HK-2 (cell line): ENCODE results near the gene BBC3.
A peak's percentile ranks its signal among the peaks of the same experiment; 100 is the strongest.

Experiments
- DNase-seq: peaks from one replicate; pipeline ENCODE4 v3.0.0-alpha.2; 2018; ENCODE audit not compliant: unreplicated experiment

BBC3 gene

DNA sequence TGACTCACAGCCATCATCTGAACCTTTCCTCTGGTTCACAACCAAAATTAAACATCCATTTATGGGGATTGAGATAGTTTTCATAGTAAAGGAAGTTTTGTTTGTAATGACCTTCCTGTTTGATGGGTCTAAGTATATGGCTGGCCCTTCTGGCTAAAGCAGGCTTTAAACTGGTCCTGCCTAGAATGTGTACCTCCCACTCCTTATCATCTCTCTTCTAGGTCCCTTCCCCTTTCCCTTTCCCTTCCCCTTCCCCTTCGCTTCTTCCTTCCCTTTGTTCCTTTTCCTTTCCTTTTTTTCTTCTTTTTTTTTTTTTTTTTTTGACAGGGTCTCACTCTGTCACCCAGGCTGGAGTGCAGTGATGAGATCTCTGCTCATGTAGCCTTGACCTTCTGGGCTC, 35.6 kb downstream of the BBC3 start:
- DNase-seq: no peak

DNA sequence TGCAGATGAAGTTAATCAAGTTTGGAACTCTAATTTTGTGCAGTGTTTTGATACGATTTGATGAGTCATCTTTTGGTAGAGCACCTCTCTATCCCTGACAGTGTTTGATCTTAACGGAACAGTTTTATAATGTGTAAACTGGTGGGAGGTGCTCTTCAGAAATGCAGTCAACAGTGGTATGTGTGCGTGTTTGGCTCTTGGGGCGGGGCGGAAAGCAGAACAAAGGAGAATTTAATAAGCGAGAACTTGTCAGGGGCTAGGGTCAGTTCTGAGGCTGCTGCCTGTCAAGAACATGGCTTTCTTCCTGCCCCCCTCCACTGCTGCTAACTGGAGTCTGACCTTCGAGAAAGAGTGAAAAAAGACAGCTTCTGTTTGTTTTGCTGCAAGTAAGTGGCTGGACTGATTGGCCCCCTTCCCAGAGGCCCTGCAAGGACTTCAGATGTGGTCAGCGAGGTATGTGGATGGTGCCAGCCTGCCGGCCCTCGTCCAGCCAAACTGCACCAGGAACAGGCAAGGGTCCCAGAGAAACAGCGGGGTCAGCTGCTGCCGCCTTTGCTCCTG, 40.8 kb downstream of the BBC3 start:
- peak; percentile 74 for DNase-seq

DNA sequence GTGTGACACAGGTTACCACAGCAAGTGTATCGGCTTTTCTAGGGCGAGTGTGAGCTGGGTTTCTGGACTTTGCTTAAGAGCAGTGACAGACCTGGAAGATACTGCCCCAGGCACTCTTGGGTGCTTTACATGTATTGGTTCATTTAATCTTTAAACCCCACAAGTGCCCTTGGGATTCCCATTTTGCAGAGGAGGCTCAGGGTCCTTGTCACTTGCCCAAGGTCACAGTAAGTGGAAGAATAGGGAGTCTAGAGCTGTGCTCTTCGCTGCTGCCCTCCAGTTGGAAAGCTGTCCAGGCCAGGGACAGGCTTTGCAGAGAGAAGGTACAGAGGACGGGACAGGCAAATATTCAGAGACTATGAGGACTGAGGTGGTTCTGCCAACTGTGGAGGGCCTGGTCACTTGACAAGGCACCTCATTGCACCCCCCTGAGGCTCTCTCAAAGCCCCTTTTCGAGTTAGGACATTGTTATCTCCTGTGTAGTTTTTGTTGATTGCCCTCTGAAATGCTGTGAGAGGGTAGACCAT, 42.4 kb downstream of the BBC3 start:
- DNase-seq: no peak

DNA sequence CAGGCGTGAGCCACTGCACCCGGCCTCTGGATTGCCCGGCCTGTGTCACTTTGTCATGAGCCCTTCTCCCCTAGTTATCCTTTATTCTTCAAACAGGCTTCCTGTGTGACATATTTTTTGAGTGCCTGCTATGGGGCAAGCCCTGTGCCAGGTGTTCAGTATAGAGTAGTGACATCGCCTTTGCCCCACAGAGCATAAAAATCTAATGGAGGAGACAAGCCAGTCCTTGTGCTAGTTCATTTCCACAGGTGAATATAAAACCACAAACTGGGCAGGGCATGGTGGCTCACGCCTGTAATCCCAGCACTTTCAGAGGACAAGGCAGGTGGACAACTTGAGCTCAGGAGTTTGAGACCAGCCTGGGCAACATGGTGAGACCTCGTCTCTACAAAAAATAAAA, 43.2 kb downstream of the BBC3 start:
- DNase-seq: no peak

DNA sequence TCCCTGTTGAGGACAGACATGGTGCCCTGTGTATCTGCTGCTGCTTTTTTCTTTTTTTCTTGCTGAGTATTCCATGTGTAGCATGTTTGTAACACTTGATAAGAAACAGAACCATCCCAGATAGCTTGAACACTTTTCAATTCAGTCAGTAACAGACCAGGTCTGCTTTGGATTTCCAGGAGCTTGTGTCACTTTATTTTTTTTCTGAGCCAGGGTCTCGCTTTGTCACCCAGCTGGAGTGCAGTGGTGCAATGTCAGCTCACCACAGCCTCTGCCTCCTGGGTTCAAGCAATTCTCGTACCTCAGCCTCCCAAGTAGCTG, 43.7 kb downstream of the BBC3 start:
- no peak for DNase-seq

DNA sequence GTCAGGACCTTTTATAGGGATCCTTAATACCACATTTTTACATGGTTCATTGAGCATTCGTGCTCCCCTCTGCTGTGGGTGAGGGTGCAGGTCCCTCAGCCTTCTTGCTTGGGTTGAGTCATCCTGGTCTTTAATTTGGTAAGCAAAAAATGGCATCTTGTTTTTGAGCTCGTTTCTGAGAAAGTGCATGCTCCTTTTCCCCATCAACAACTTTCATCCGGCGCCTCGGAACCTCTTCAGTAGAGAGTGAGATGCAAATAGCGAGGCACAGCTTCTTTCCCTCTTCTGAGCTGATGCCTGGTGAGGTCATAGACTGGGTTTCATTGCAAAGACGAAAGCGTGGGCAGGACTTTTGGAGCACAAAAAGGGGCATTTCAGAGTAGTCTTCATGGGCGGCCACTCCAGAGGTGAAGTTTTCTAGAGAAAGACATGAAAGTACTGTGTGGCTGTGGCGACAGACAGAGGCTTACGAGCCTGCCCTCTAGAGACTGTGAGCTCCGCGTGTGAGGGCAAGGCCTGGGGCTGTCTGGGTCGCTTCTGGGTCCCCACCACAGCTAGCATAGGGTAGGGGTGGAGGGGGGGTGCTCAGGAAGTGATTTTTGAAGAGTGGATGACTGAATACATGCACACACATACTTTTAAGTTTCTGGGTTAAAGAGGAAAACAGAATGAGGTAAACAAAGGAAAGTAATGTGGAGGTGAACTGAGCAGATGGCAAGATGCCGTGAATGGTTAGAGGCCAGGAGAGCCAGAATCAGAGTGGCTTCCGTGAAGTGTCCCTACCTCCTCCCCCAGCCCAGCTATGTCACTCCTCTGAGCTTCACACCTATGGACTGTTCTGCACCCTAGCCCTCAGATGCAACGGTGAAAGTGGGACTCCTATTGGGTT, 44.3 kb downstream of the BBC3 start:
- no peak for DNase-seq

DNA sequence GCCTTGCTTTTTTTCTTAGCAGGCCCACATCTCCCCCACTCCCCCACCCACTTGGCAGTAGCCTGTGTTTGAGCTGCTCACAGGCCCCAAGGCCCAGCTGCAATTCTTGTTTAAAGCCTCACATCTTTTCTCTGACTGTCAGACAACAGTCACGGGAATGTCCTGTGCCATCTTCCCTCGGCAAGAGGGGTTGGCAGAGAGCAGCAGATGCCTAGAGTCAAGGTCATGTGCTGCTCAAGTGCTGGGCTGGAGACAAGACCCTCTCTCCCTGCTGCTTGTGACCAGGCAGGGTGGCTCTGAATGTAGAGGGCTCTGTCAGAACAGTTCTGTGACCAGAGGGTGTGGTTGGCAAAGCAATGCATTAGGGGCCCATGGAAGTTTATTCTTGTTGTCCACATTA, 47.4 kb downstream of the BBC3 start:
- DNase-seq: no peak

DNA sequence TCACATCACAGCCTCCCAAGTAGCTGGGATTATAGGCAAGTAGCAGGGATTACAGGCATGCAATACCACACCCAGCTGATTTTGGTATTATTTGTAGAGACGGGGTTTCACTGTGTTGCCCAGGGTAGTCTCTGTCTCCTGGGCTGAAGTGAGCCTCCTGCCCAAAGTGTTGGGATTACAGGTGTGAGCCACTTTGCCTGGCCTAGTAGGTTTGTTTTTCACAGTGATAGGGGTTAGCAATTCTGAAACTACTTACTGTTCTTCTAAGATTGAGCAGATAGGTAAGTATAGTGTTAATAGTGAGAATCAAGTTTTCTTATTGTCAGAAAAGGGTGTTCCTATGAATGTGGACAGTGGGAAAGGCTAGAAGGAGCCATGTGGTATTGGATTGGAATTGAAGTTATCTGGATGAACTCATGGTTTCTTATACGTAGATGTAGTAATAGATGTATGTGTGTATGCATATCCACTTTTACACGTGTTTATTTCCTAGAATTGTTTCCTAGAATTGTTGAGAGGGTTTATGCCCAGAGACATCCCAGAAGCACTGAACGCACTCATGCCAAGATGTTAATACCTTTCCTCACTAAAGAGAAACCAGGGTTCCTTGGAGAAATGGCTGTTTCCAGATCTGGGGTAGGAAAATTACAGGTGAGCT, 51.2 kb downstream of the BBC3 start:
- no peak for DNase-seq

DNA sequence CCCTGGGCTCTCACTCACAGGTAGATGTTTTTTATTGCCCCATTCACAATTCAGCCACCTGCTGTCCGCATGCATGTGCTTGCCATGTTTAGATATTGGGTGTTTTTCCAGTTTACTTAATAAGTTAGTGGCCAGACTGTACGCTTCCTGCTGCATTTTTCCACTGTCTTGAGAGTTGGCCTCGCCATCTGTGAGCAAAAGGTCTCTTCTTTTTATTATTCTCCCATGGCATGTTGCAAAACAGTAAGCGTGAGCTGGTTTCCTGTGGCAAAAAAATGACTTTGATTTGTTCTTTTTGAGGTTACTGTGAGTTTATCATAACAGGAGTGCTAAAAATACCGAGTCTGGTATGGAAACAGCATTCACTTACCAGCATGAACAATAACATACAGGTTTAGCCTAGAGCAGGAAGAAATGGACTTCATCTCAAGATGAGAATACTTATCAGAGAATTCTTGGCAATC, 54.3 kb downstream of the BBC3 start:
- DNase-seq: no peak

DNA sequence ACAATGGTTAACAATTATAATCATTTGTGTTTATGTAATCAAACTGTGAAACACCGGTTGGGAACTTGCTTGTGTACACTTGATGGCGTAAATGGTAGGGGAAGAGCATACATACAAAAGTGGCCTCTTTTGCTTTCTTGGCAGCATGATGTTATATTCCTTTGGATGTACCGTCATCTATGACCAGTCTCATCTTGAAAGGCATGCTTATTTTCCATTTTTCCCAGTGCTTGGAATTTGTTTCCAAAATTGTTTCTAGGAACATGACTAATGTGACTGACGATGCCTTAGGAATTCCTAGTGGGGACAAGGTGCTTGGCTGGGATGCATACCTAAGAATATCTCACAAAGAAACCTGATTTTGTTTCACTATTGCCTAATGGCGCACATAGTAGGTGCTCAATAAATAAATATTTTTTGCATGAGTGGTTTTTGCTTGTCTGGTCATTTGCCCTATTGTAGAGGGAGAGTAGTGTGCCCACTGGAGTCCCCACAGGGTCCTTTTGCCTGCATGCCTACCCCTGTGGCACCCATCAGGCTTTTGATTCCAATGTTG, 54.9 kb downstream of the BBC3 start:
- no peak for DNase-seq

DNA sequence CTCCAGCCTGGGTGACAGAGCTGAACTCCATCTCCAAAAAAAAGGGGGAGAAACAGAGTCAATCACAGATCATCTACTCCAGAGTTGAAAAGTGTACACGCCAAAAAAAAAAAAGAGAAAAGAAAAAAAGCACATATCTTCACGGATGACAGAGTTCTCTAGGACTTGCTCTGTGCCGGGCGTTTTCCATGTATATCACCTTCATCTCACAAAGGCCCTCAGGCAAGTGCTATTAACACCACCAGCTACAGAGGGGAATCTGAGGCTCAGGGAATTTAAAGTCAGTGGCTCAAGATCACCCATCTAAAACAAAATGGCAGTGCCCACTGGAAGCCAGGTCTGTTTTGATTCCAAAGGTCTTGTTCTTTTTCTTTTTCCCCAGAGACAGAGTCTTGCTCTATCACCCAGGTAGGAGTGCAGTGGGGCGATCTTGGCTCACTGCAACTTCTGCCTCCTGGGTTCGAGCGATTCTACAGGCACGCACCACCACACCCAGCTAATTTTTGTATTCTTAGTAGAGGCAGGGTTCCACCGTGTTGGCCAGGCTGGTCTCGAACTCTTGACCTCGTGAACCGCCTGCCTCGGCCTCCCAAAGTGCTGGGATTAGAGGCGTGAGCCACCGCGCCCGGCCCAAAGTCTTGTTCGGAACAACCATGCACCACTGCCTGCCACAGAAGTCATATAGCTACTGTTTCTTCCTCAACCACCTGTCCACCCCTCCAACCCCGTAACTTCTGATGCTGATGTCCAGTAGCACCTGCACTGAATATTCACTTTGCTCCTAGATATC, 58.1 kb downstream of the BBC3 start:
- no peak for DNase-seq
